Naive thymus-derived CD4-positive, alpha-beta T cell (primary cell): ENCODE data around the gene JMJD1C. TPM values are rescaled to one million over a fixed set of nuclear protein-coding genes. Genes with fewer than 3 reads are reported as not detected.
A peak's percentile ranks its signal among the peaks of the same experiment; 100 is the strongest.
"Not testable (repeated sequence)": the region's sequence is repeated elsewhere in the genome, so short reads cannot be mapped to it uniquely, and the experiment has no call there.

ENCODE experiments used
- ATAC-seq: fragments of 150-1000 bp; cut with Tn5 transposase; 2 replicates; pipeline ENCODE4 v1.10.0; 2021; ENCODE audit warnings: mild to moderate bottlenecking, moderate library complexity
- CTCF ChIA-PET: fragments of 350-600 bp; sonication (Branson Sonifier 250); formaldehyde crosslinking; loops from one replicate; lab custom pipeline; 2021; ENCODE audit warnings: antibody characterized with exemption; lab: Charles Lee
- POLR2A ChIA-PET: fragments of 350-600 bp; sonication (Branson Sonifier 250); formaldehyde crosslinking; loops from one replicate; lab custom pipeline; 2021; ENCODE audit warnings: antibody characterized with exemption, inconsistent platforms; lab: Charles Lee
- DNase-seq, 9 donors: peaks; one replicate each; pipeline versions ENCODE4 v3.0.0 to v3.0.0-alpha.2; 2020 to 2022; ENCODE audit warnings: mixed read lengths in 1 of 9
- H3K27ac ChIP-seq: one replicate; pipeline ENCODE4 v1.7.0; 2013; ENCODE audit warnings: mild to moderate bottlenecking, low read depth, low read length, moderate library complexity
- H3K27me3 ChIP-seq, 2 donors: one replicate each; pipeline ENCODE4 v1.7.0; 2013; ENCODE audit warnings: low read length in 2 of 2, mild to moderate bottlenecking in 2 of 2, moderate library complexity in 2 of 2; ENCODE audit not compliant: control insufficient read depth in 2 of 2, insufficient read depth in 2 of 2
- H3K36me3 ChIP-seq, 3 experiments: 1 replicate in 2 of 3; 2 replicates in 1 of 3; pipeline ENCODE4 v1.7.0; 2013; ENCODE audit warnings: low read length in 3 of 3, mild to moderate bottlenecking in 3 of 3, moderate library complexity in 1 of 3; ENCODE audit not compliant: insufficient read depth in 3 of 3, control insufficient read depth in 2 of 3
- H3K4me1 ChIP-seq, 2 donors: one replicate each; pipeline ENCODE4 v1.7.0; 2013; ENCODE audit warnings: low read length in 2 of 2, mild to moderate bottlenecking in 2 of 2, moderate library complexity in 1 of 2; ENCODE audit not compliant: control insufficient read depth in 2 of 2, insufficient read depth in 2 of 2
- H3K4me3 ChIP-seq: 2 replicates; pipeline ENCODE4 v1.7.0; 2013; ENCODE audit warnings: mild to moderate bottlenecking, low read length
- H3K9me3 ChIP-seq, 3 experiments: 1 replicate in 2 of 3; 2 replicates in 1 of 3; pipeline ENCODE4 v1.7.0; 2013; ENCODE audit warnings: low read length in 3 of 3; ENCODE audit not compliant: control insufficient read depth in 2 of 3
- H3K27ac Mint-ChIP-seq, 9 donors: one replicate each; pipeline ENCODE4 v1.8.0; 2020 to 2022; ENCODE audit warnings: mixed read lengths in 9 of 9, mild to moderate bottlenecking in 8 of 9, moderate library complexity in 5 of 9, inconsistent platforms in 2 of 9
- H3K27me3 Mint-ChIP-seq, 5 donors: one replicate each; pipeline ENCODE4 v1.8.0; 2021 to 2022; ENCODE audit warnings: mixed read lengths in 5 of 5, mild to moderate bottlenecking in 1 of 5
- H3K36me3 Mint-ChIP-seq, 5 donors: one replicate each; pipeline ENCODE4 v1.8.0; 2020 to 2022; ENCODE audit warnings: mixed read lengths in 5 of 5, mild to moderate bottlenecking in 3 of 5, inconsistent platforms in 1 of 5
- H3K4me1 Mint-ChIP-seq, 7 donors: one replicate each; pipeline ENCODE4 v1.8.0; 2020 to 2022; ENCODE audit warnings: mixed read lengths in 7 of 7, mild to moderate bottlenecking in 3 of 7, inconsistent platforms in 1 of 7
- H3K4me3 Mint-ChIP-seq, 10 donors: one replicate each; pipeline ENCODE4 v1.8.0; 2020 to 2022; ENCODE audit warnings: mild to moderate bottlenecking in 10 of 10, mixed read lengths in 10 of 10, moderate library complexity in 6 of 10, inconsistent platforms in 2 of 10
- H3K9me3 Mint-ChIP-seq, 11 donors: one replicate each; pipeline ENCODE4 v1.8.0; 2020 to 2022; ENCODE audit warnings: mixed read lengths in 11 of 11, mild to moderate bottlenecking in 4 of 11, inconsistent platforms in 1 of 11, moderate library complexity in 1 of 11
- intact Hi-C, 2 donors: fragments of 100-400 bp; cut with micrococcal nuclease; formaldehyde crosslinking; loops; one replicate each; pipeline ENCODE4 v1.15.1; 2023
- polyA plus RNA-seq, 2 donors: library from polyadenylated mRNA; unstranded; fragments of 300-500 nt; fragmentation: Illumina TruSeq; gene quantifications; one replicate each; pipeline ENCODE4 v1.2.3, GENCODE V29; 2021
- total RNA-seq, 6 experiments: library from RNA in 5 of 6; stranded (reverse) in 5 of 6; gene quantifications; 1 replicate in 5 of 6; 2 replicates in 1 of 6; pipeline ENCODE4 v1.2.3 and lab custom pipeline; 2021 to 2026

JMJD1C gene
- total and polyA plus RNA-seq, 7 experiments from 2014 or later: 59.0 to 331 (median 120) TPM

GRCh38 chr10:63339640-63340039 is 126.1 kb downstream of the JMJD1C start:
- H3K27ac ChIP-seq, H3K9me3 Mint-ChIP-seq, H3K4me3 Mint-ChIP-seq, H3K36me3 ChIP-seq, H3K27me3 ChIP-seq, ATAC-seq, H3K9me3 ChIP-seq, CTCF ChIA-PET, H3K4me1 ChIP-seq, H3K4me3 ChIP-seq, DNase-seq, H3K27me3 Mint-ChIP-seq, POLR2A ChIA-PET, H3K27ac Mint-ChIP-seq: not testable (repeated sequence)
- peaks cover 0 to 18% (median 8%) of the 10 kb centered on the region in 5 donors for H3K36me3 Mint-ChIP-seq
- intact Hi-C loops: loop anchor here (5.0 to 10.0 kb wide), 2 partner anchors 55 to 72 kb away; no protein-coding TSS in a partner anchor
- peaks cover 4 to 19% (median 9%) of the 10 kb centered on the region in 7 donors for H3K4me1 Mint-ChIP-seq

GRCh38 chr10:63337455-63338251 is 128.1 kb downstream of the JMJD1C start:
- intact Hi-C loops: no loop called here

DNA sequence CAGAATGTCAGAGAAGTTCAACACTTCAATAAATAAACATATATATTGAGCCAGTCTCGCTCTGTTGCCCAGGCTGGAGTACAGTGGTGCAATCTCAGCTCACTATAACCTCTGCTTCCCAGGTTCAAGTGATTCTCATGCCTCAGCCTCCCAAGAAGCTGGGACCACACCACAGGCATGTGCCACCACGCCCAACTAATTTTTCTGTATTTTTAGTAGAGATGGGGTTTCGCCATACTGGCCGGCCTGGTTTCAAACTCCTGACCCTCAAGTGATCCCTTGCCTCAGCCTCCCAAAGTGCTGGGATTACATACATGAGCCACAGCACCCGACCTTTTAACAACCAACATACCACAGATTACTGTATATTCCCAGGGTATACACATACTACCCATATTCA is 134.2 kb downstream of the JMJD1C start:
- Mint-ChIP-seq H3K36me3 (no peaks in the 10 kb centered on the region), H3K27ac (peak overlapping the region in 1 of 9 donors; percentile 54)

More at GRCh38 chr10:63337455-63338251, 128.1 kb downstream of the JMJD1C start:
- ATAC-seq (no peak), DNase-seq (no peak)
- Histone ChIP-seq H3K27me3 (no peaks in the 10 kb centered on the region), H3K4me1 (no peaks in the 10 kb centered on the region), H3K27ac (no peak overlapping the region), H3K9me3 (no peaks in the 10 kb centered on the region), H3K4me3 (no peak overlapping the region), H3K36me3 (no peaks in the 10 kb centered on the region)
- H3K9me3 Mint-ChIP-seq: no peaks in the 10 kb centered on the region
- H3K4me1 Mint-ChIP-seq: peaks cover 1 to 19% (median 9%) of the 10 kb centered on the region in 7 donors
- ChIA-PET POLR2A (interaction anchor here (0.7 to 0.8 kb wide), 2 partner anchors 44 to 170 kb away, joined by 3 to 4 read pairs; no protein-coding TSS in a partner anchor), CTCF (no interaction called here)
- no peaks in the 10 kb centered on the region for H3K27me3 Mint-ChIP-seq
- peaks cover 0 to 18% (median 8%) of the 10 kb centered on the region in 5 donors for H3K36me3 Mint-ChIP-seq
- no peak overlapping the region for H3K27ac Mint-ChIP-seq
- no peak overlapping the region for H3K4me3 Mint-ChIP-seq

DNA sequence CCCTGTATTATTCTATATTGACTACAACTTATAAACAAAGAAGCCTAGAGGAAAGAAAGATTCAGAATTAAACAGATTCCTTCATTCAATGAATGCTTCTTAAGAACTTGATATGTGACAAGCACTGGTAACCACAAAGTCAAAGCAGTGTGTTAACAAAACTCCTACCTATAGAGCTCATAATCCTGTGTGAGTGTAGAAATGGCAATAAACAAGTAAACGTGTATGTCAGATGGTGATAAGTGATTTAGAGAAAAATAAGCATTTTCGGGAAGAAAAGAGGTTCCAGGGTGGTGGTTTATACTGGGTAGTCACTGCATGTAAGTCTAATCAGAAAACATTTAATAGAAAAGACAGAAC is 141.3 kb downstream of the JMJD1C start:
- no peaks in the 10 kb centered on the region for H3K27me3 ChIP-seq
- no peak for ATAC-seq
- H3K4me1 Mint-ChIP-seq: peaks cover 0 to 22% (median 15%) of the 10 kb centered on the region in 7 donors
- H3K27ac Mint-ChIP-seq: peak overlapping the region in 1 of 9 donors; percentile 63
- peaks cover 0 to 14% (median 4%) of the 10 kb centered on the region in 5 donors for H3K36me3 Mint-ChIP-seq
- H3K27me3 Mint-ChIP-seq: no peaks in the 10 kb centered on the region
- no peak overlapping the region for H3K4me3 ChIP-seq
- H3K27ac ChIP-seq: no peak overlapping the region
- no peak for DNase-seq
- no peak overlapping the region for H3K4me3 Mint-ChIP-seq
- no peaks in the 10 kb centered on the region for H3K36me3 ChIP-seq
- intact Hi-C loops: no loop called here
- ChIA-PET CTCF (interaction anchor here (0.7 kb wide), 1 partner anchor 11 kb away, joined by 3 read pairs; no protein-coding TSS in a partner anchor), POLR2A (no interaction called here)
- no peaks in the 10 kb centered on the region for H3K9me3 Mint-ChIP-seq
- H3K9me3 ChIP-seq: no peaks in the 10 kb centered on the region
- no peaks in the 10 kb centered on the region for H3K4me1 ChIP-seq

More for the DNA sequence above, 134.2 kb downstream of the JMJD1C start:
- Histone ChIP-seq H3K4me3 (no peak overlapping the region), H3K27ac (no peak overlapping the region), H3K27me3 (no peaks in the 10 kb centered on the region), H3K9me3 (no peaks in the 10 kb centered on the region), H3K4me1 (no peaks in the 10 kb centered on the region), H3K36me3 (no peaks in the 10 kb centered on the region)
- intact Hi-C loops: no loop called here
- no peak for ATAC-seq
- H3K4me1 Mint-ChIP-seq: peaks cover 0 to 8% (median 4%) of the 10 kb centered on the region in 7 donors
- no peaks in the 10 kb centered on the region for H3K27me3 Mint-ChIP-seq
- H3K9me3 Mint-ChIP-seq: no peaks in the 10 kb centered on the region
- no peak overlapping the region for H3K4me3 Mint-ChIP-seq
- CTCF ChIA-PET: no interaction called here
- POLR2A ChIA-PET: no interaction called here
- no peak for DNase-seq

DNA sequence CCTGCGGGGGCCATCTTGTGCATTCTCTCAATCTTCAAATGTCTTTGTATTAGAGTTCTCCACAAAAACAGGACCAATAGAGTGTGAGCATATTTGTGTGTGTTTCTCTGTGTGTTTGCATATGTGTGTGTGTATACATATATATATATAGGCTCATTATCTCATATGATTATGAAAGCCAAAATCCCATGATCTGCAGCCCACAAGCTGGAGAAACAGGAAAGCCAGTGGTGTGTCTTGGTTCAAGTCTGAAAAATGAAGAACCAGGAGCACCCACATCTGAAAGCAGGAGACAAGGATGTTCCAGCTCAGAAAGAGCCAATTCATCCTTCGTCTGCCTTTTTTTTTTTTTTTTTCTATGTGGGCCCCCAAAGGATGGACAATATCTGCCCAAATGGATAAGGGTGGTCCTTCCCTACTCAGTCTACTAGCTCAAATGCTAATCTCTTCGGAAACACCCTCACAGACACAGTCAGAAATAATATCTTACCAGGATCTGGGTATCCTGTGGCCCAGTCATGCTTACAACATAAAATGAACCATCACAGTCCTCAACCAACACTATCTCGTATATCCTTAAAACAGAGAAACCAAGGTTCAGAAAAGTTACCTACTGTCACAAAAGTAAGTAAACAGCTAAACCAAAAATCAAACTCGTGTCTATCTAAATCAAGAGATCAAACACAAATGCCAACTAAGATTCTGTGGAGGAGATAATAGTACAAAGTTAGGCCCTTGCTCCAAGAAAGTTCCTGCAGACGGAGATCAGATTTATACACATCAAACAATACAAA is 141.9 kb downstream of the JMJD1C start:
- Histone ChIP-seq H3K27ac (no peak overlapping the region), H3K27me3 (no peaks in the 10 kb centered on the region), H3K9me3 (no peaks in the 10 kb centered on the region), H3K4me3 (no peak overlapping the region), H3K4me1 (no peaks in the 10 kb centered on the region), H3K36me3 (no peaks in the 10 kb centered on the region)
- Mint-ChIP-seq H3K4me1 (peaks cover 0 to 22% (median 12%) of the 10 kb centered on the region in 7 donors), H3K27ac (peak overlapping the region in 1 of 9 donors; percentile 63), H3K9me3 (no peaks in the 10 kb centered on the region), H3K36me3 (peaks cover 0 to 19% (median 9%) of the 10 kb centered on the region in 5 donors), H3K4me3 (no peak overlapping the region), H3K27me3 (no peaks in the 10 kb centered on the region)
- POLR2A ChIA-PET: no interaction called here
- ATAC-seq: no peak
- intact Hi-C loops: no loop called here
- CTCF ChIA-PET: interaction anchor here (0.7 kb wide), 1 partner anchor 45 kb away, joined by 3 read pairs; no protein-coding TSS in a partner anchor
- DNase-seq: no peak

DNA sequence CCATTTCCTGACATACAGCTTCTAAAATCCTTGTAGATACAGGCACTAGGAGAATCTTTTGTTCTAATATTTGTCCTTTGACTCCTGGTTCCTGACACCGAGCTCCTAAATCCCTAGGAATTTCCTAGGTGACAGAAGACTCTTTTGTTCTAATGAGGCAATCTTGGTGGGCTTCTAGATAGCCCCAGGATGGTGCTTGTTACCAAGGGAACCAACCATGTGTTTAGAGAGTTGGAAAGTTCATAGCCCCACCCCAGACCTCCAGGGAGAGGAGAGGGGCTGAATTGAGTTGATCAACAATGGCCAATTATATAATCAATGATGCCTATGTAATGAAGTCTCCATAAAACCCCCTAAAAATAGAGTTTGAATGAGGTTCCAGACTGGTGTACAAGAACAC is 145.1 kb downstream of the JMJD1C start:
- intact Hi-C loops: no loop called here
- ChIA-PET POLR2A (no interaction called here), CTCF (no interaction called here)
- no peaks in the 10 kb centered on the region for H3K9me3 ChIP-seq
- Mint-ChIP-seq H3K27ac (no peak overlapping the region), H3K9me3 (no peaks in the 10 kb centered on the region), H3K36me3 (peaks cover 0 to 28% (median 9%) of the 10 kb centered on the region in 5 donors), H3K4me3 (no peak overlapping the region), H3K4me1 (peaks cover 0 to 17% (median 8%) of the 10 kb centered on the region in 7 donors), H3K27me3 (no peaks in the 10 kb centered on the region)
- no peaks in the 10 kb centered on the region for H3K27me3 ChIP-seq
- no peak for DNase-seq
- no peaks in the 10 kb centered on the region for H3K36me3 ChIP-seq
- no peak overlapping the region for H3K4me3 ChIP-seq
- H3K27ac ChIP-seq: no peak overlapping the region
- no peak for ATAC-seq
- no peaks in the 10 kb centered on the region for H3K4me1 ChIP-seq
